Neutrophil (primary cell): ENCODE data around the gene CHRNB2.

Source experiments
- H3K27ac ChIP-seq: fragments of 200-600 bp; sonication (generic); 2 replicates; pipeline ENCODE4 v1.5.1; 2016; ENCODE audit warnings: mild to moderate bottlenecking, moderate library complexity
- H3K27me3 ChIP-seq: fragments of 200-600 bp; sonication (generic); 2 replicates; pipeline ENCODE4 v1.6.0; 2016; ENCODE audit warnings: mild to moderate bottlenecking
- H3K36me3 ChIP-seq: fragments of 200-600 bp; sonication (generic); 2 replicates; pipeline ENCODE4 v1.5.1; 2017
- H3K4me1 ChIP-seq, 2 experiments: fragments of 200-600 bp in 1 of 2; sonication (generic) in 1 of 2; 1 replicate in 1 of 2; 2 replicates in 1 of 2; pipeline versions ENCODE4 v1.5.1 to v1.6.1; 2013 to 2016; ENCODE audit warnings: low read depth in 1 of 2, low read length in 1 of 2, mild to moderate bottlenecking in 1 of 2, moderate library complexity in 1 of 2; ENCODE audit not compliant: control insufficient read depth in 1 of 2, insufficient read depth in 1 of 2
- H3K4me3 ChIP-seq, 2 experiments: fragments of 200-600 bp in 1 of 2; sonication (generic) in 1 of 2; 1 replicate in 1 of 2; 2 replicates in 1 of 2; pipeline ENCODE4 v1.5.1; 2013 to 2016; ENCODE audit warnings: low read depth in 1 of 2, low read length in 1 of 2, mild to moderate bottlenecking in 1 of 2, moderate library complexity in 1 of 2
- H3K9me3 ChIP-seq: fragments of 200-600 bp; sonication (generic); 2 replicates; pipeline ENCODE4 v1.5.1; 2016
- TF ChIP-seq, protein P1 (sequence below): fragments of 200-600 bp; sonication (generic); IDR thresholded peaks from 2 replicates; pipeline ENCODE4 v1.5.1; 2016; ENCODE audit warnings: antibody characterized with exemption

Gene CHRNB2

DNA sequence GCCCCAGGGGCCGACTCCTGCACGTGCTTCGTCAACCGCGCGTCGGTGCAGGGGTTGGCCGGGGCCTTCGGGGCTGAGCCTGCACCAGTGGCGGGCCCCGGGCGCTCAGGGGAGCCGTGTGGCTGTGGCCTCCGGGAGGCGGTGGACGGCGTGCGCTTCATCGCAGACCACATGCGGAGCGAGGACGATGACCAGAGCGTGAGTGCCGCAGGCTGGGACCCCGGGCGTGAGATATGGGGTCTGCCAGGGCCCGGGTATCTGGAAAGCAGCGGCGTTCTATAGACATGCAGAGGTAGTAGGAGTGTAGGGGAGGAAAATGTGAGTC lies 4.3 kb downstream of the CHRNB2 start:
- Histone ChIP-seq H3K4me3 (no peak overlapping the region), H3K27ac (no peak overlapping the region), H3K27me3 (peaks cover 57% of the 10 kb centered on the region), H3K9me3 (no peaks in the 10 kb centered on the region), H3K4me1 (peaks cover 0 to 6% of the 10 kb centered on the region in 2 experiments), H3K36me3 (peaks cover 10% of the 10 kb centered on the region)
- TF ChIP-seq, protein P1, sequence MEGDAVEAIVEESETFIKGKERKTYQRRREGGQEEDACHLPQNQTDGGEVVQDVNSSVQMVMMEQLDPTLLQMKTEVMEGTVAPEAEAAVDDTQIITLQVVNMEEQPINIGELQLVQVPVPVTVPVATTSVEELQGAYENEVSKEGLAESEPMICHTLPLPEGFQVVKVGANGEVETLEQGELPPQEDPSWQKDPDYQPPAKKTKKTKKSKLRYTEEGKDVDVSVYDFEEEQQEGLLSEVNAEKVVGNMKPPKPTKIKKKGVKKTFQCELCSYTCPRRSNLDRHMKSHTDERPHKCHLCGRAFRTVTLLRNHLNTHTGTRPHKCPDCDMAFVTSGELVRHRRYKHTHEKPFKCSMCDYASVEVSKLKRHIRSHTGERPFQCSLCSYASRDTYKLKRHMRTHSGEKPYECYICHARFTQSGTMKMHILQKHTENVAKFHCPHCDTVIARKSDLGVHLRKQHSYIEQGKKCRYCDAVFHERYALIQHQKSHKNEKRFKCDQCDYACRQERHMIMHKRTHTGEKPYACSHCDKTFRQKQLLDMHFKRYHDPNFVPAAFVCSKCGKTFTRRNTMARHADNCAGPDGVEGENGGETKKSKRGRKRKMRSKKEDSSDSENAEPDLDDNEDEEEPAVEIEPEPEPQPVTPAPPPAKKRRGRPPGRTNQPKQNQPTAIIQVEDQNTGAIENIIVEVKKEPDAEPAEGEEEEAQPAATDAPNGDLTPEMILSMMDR = no peak

DNA sequence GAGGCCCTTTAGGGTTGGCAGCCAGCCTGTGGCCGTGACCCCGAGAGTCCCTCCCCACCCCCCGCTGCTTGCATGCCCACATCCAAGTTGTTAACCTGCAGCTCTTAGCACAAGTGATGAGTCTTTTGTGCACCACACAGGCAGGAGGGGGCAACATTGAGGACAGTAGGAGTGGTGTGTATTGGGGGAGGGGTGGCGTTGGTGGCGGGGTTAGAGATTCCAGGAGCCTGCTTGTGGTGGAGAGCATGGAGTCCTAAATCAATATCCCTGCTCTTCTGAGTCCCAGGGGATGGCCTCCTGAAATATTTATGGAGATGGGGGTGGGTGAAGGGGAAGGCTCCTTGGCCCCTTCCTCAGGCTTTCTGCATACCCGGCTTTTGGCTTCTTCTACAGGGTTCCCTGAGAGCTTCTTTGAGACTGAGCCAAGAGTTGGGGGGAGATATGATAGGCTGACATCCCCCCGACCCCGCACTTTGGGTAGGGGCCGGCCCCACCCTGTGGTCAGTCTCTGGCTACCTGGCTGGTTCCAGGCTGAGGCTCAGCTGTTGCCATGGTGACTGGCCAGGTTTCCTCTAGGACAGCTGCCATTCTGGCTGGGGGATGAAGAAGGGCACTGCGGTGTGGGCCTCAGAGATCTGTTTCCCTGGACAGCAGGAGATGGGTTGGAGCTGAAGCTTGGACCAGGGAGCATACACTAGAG lies 5.0 kb downstream of the CHRNB2 start:
- Histone ChIP-seq H3K27ac (no peak overlapping the region), H3K27me3 (peaks cover 50% of the 10 kb centered on the region), H3K9me3 (no peaks in the 10 kb centered on the region), H3K4me3 (no peak overlapping the region), H3K36me3 (peaks cover 17% of the 10 kb centered on the region), H3K4me1 (peaks cover 0 to 5% of the 10 kb centered on the region in 2 experiments)
- TF ChIP-seq, protein P1 = no peak

DNA sequence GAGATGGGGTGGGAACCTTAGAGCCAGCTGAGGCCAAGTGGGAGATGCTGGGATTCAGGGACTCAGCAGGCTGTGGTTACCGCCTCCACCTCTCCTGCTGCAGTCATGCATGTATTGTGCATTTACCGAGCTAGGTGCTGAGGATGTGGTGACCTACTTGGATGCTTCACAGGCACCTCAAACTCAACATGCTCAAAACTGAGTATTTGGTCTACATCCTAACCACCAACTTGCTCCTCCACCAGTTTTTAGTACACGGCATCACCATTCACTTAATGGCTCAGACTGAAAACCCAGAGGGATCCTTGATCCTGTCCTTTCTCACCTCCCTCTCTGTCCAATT lies 5.6 kb downstream of the CHRNB2 start:
- Histone ChIP-seq H3K27ac (no peak overlapping the region), H3K27me3 (peaks cover 45% of the 10 kb centered on the region)

DNA sequence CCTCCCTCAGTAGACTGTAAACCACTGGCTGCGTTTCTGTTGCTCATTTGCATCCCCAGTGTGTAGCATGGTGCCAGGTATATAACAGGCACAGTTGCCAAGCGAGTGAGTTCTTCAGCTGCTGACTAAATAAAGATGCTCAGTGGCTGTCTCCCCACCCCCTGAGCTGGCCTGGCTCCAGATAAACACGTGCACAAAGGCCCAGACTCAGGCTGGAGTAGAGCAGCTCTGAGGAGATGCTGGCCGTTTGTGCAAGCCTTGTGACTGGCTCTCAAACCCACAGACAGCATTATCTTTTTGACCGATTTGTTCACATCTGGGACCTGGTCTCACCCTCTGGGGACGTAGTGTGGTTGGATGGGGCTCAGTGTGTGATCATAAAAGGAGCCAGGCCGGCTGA lies 7.1 kb downstream of the CHRNB2 start:
- Histone ChIP-seq H3K4me3 (no peak overlapping the region), H3K27me3 (peaks cover 29% of the 10 kb centered on the region), H3K9me3 (no peaks in the 10 kb centered on the region), H3K4me1 (no peaks in the 10 kb centered on the region), H3K36me3 (peaks cover 38% of the 10 kb centered on the region), H3K27ac (no peak overlapping the region)
- TF ChIP-seq, protein P1 = no peak

More for the DNA sequence above, 5.6 kb downstream of the CHRNB2 start:
- H3K4me1 ChIP-seq = peaks cover 0 to under 1% of the 10 kb centered on the region in 2 experiments
- H3K4me3 ChIP-seq = no peak overlapping the region
- TF ChIP-seq, protein P1 = no peak
- peaks cover 23% of the 10 kb centered on the region for H3K36me3 ChIP-seq
- no peaks in the 10 kb centered on the region for H3K9me3 ChIP-seq

DNA sequence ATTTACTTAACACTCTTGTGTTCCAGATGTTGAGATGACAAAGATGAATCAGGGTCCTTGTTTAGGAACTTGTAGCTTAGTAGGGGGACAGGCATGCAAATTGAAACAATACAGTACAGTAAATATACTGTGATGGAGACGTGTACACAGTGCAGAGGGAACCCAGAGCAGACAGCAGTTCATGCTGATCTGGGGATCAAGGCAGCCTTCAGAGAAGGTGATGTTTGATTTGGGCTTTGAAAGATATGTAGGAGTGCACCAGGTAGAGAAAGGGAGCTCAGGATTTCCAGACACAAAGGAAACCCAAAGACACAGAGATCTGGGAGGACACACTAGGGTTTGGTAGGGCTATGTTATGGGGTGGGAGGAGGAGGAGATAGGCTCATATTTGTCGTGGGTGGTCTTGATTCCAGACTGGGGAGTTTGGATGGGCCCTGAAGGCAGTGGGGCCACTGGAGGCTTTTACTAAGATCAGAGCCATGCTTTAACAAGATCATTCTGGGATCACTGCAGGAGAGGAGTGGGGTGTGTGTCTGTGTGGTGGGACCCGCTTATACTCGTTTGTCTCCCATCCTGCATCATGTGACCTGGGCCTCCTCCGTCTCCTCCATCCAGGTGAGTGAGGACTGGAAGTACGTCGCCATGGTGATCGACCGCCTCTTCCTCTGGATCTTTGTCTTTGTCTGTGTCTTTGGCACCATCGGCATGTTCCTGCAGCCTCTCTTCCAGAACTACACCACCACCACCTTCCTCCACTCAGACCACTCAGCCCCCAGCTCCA lies 7.8 kb downstream of the CHRNB2 start:
- H3K9me3 ChIP-seq = no peaks in the 10 kb centered on the region
- TF ChIP-seq, protein P1 = no peak
- no peaks in the 10 kb centered on the region for H3K4me1 ChIP-seq
- no peak overlapping the region for H3K4me3 ChIP-seq
- no peak overlapping the region for H3K27ac ChIP-seq
- peaks cover 23% of the 10 kb centered on the region for H3K27me3 ChIP-seq
- peaks cover 45% of the 10 kb centered on the region for H3K36me3 ChIP-seq
